Neural cell (in vitro differentiated cells): ENCODE results near the gene TSNAXIP1. TPM values are rescaled to one million over a fixed set of nuclear protein-coding genes. Genes with fewer than 3 reads are reported as not detected.

Experiments
- H2AFZ ChIP-seq: fragments of 200-600, 300-800 bp; sonication (generic), shearing (Covaris generic); 2 replicates; pipeline ENCODE4 v1.6.0; 2014; ENCODE audit warnings: low read depth, mild to moderate bottlenecking, antibody characterized with exemption, low read length, moderate library complexity
- H3F3A ChIP-seq: fragments of 200-600 bp; shearing (Covaris generic); 2 replicates; pipeline ENCODE4 v1.6.1; 2016; ENCODE audit warnings: mild to moderate bottlenecking, moderate library complexity, mixed read lengths, antibody characterized with exemption, low read length; ENCODE audit not compliant: insufficient read depth, poor library complexity, severe bottlenecking
- H3K27ac ChIP-seq: fragments of 200-600, 300-800 bp; sonication (generic), shearing (Covaris generic); 2 replicates; pipeline ENCODE4 v1.5.1; 2014; ENCODE audit warnings: mild to moderate bottlenecking, low read length, moderate library complexity
- H3K27me3 ChIP-seq: fragments of 300-800, 200-600 bp; sonication (generic), shearing (Covaris generic); 2 replicates; pipeline ENCODE4 v1.6.0; 2014; ENCODE audit warnings: mild to moderate bottlenecking, low read depth, low read length, moderate library complexity; ENCODE audit not compliant: insufficient read depth
- H3K36me3 ChIP-seq: fragments of 300-800, 200-600 bp; sonication (generic), shearing (Covaris generic); 2 replicates; pipeline ENCODE4 v1.5.1; 2014; ENCODE audit warnings: mild to moderate bottlenecking, antibody characterized with exemption, low read length, moderate library complexity; ENCODE audit not compliant: insufficient read depth
- H3K4me2 ChIP-seq: fragments of 300-800, 200-600 bp; sonication (generic), shearing (Covaris generic); 2 replicates; pipeline ENCODE4 v1.6.0; 2014; ENCODE audit warnings: mild to moderate bottlenecking, low read length
- H3K4me3 ChIP-seq: fragments of 300-800, 200-600 bp; sonication (generic), shearing (Covaris generic); 2 replicates; pipeline ENCODE4 v1.5.1; 2014; ENCODE audit warnings: mild to moderate bottlenecking, low read length, moderate library complexity
- H3K79me2 ChIP-seq: fragments of 200-600 bp; shearing (Covaris generic); replicated peaks from 2 replicates; pipeline ENCODE4 v1.6.0; 2014; ENCODE audit warnings: mild to moderate bottlenecking, low read length, moderate library complexity; ENCODE audit not compliant: insufficient read depth
- H3K9ac ChIP-seq: fragments of 300-800, 200-600 bp; sonication (generic), shearing (Covaris generic); 2 replicates; pipeline ENCODE4 v1.6.1; 2016; ENCODE audit warnings: mild to moderate bottlenecking, low read length, mixed read lengths
- H3K9me2 ChIP-seq: fragments of 200-600 bp; shearing (Covaris generic); 2 replicates; pipeline ENCODE4 v1.6.1; 2016; ENCODE audit warnings: mild to moderate bottlenecking, low read length, mixed read lengths; ENCODE audit not compliant: insufficient read depth
- H3K9me3 ChIP-seq: fragments of 200-600, 300-800 bp; sonication (generic), shearing (Covaris generic); 2 replicates; pipeline ENCODE4 v1.6.1; 2016; ENCODE audit warnings: mild to moderate bottlenecking, mixed run types, low read length, moderate library complexity, mixed read lengths
- H4K20me1 ChIP-seq: fragments of 200-600 bp; shearing (Covaris generic); 2 replicates; pipeline ENCODE4 v1.6.1; 2016; ENCODE audit warnings: mild to moderate bottlenecking, mixed run types; ENCODE audit not compliant: insufficient read depth
- EP300 ChIP-seq: fragments of 450-650 bp; conservative IDR thresholded peaks from 2 replicates; pipeline ENCODE4 v1.6.1; 2014; ENCODE audit warnings: antibody characterized with exemption, mild to moderate bottlenecking, moderate library complexity; ENCODE audit not compliant: poor library complexity, severe bottlenecking
- EZH2 ChIP-seq: fragments of 200-600, 300-800 bp; shearing (Covaris generic), sonication (generic); IDR thresholded peaks from 2 replicates; pipeline ENCODE4 v1.6.1; 2014; ENCODE audit warnings: antibody characterized with exemption, low read length, borderline replicate concordance, mild to moderate bottlenecking; ENCODE audit not compliant: insufficient read depth, poor library complexity, severe bottlenecking
- MXI1 ChIP-seq: fragments of 450-650 bp; conservative IDR thresholded peaks from 2 replicates; pipeline ENCODE4 v1.6.1; 2014; ENCODE audit warnings: antibody characterized with exemption, mild to moderate bottlenecking; ENCODE audit not compliant: poor library complexity, severe bottlenecking
- POLR2AphosphoS5 ChIP-seq: IDR thresholded peaks from 2 replicates; pipeline ENCODE4 v1.6.1; 2012
- RAD21 ChIP-seq: fragments of 450-650 bp; conservative IDR thresholded peaks from 2 replicates; pipeline ENCODE4 v1.6.1; 2014; ENCODE audit warnings: antibody characterized with exemption, mild to moderate bottlenecking, moderate library complexity
- SMC3 ChIP-seq: fragments of 450-650 bp; conservative IDR thresholded peaks from 2 replicates; pipeline ENCODE4 v1.6.1; 2014; ENCODE audit warnings: antibody characterized with exemption, mild to moderate bottlenecking, moderate library complexity; ENCODE audit not compliant: poor library complexity
- TAF1 ChIP-seq: IDR thresholded peaks from 2 replicates; pipeline ENCODE4 v1.6.1; 2012; ENCODE audit warnings: low read depth
- polyA plus RNA-seq: library from polyadenylated mRNA; depleted of rRNA; stranded (reverse); fragments of >200 nt; gene quantifications from 2 replicates; pipeline ENCODE4 v1.2.3, GENCODE V29; 2014
- TF ChIP-seq, protein P1 (sequence below): fragments of 450-650 bp; IDR thresholded peaks from 2 replicates; pipeline ENCODE4 v1.5.1; 2014; ENCODE audit warnings: antibody characterized with exemption, mild to moderate bottlenecking, moderate library complexity; ENCODE audit not compliant: poor library complexity, severe bottlenecking
- TF ChIP-seq, protein P2 (sequence below): IDR thresholded peaks from 2 replicates; pipeline ENCODE4 v1.6.1; 2012; ENCODE audit warnings: borderline replicate concordance

The TSNAXIP1 gene
- polyA plus RNA-seq, 1 donor from 2014 or later = 31.0 TPM

DNA sequence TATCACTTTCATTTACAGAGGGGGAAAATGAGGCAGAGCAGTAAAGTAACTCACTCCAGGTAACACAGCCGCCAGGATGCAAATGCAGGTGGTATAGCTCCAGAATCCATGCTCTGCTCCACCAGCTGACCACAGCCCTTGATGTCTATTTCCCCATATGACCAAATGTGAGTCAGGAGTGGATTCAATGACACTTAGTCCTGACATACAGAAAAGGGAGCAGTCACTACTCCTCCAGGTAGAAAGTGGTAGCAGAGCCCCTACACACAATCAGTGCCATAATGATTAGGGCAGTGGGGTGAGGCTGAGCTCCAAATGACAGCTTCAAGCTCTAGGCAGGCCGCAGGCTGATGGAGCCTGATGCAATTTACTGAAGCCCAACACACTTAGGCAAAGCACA, 44.3 kb upstream of the TSNAXIP1 start:
- no peak overlapping the region for H3K4me2 ChIP-seq
- H3K27ac ChIP-seq = no peak overlapping the region
- no peaks in the 10 kb centered on the region for H3K9me2 ChIP-seq
- H3K27me3 ChIP-seq = no peaks in the 10 kb centered on the region
- no peaks in the 10 kb centered on the region for H3F3A ChIP-seq
- no peaks in the 10 kb centered on the region for H3K79me2 ChIP-seq
- no peaks in the 10 kb centered on the region for H3K36me3 ChIP-seq
- no peaks in the 10 kb centered on the region for H3K9me3 ChIP-seq
- H3K9ac ChIP-seq = no peak overlapping the region
- H2AFZ ChIP-seq = no peak overlapping the region
- TF ChIP-seq, protein P1, sequence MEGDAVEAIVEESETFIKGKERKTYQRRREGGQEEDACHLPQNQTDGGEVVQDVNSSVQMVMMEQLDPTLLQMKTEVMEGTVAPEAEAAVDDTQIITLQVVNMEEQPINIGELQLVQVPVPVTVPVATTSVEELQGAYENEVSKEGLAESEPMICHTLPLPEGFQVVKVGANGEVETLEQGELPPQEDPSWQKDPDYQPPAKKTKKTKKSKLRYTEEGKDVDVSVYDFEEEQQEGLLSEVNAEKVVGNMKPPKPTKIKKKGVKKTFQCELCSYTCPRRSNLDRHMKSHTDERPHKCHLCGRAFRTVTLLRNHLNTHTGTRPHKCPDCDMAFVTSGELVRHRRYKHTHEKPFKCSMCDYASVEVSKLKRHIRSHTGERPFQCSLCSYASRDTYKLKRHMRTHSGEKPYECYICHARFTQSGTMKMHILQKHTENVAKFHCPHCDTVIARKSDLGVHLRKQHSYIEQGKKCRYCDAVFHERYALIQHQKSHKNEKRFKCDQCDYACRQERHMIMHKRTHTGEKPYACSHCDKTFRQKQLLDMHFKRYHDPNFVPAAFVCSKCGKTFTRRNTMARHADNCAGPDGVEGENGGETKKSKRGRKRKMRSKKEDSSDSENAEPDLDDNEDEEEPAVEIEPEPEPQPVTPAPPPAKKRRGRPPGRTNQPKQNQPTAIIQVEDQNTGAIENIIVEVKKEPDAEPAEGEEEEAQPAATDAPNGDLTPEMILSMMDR = no peak
- TF ChIP-seq POLR2AphosphoS5 (no peak), TAF1 (no peak), MXI1 (no peak)
- no peak overlapping the region for H3K4me3 ChIP-seq
- H4K20me1 ChIP-seq = no peaks in the 10 kb centered on the region

DNA sequence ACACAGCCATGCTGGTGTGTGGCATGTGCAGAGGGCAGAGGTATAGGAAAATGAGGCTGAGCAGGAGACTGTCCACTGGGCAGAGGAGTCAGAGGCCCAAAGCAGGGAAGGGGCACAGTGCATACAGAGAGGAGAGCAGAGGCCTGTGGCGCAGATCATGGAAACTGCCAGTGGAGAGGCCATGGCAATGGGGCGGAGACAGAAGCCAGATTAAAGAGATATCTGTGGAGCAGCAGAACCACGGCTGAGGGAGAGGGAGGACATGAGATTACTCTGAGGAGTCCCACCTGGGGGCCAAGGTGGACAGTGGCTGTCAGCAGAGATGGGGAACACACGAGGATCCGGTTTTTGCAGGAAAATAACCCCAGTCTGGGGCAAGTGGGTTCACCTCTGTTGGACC, 43.6 kb upstream of the TSNAXIP1 start:
- Histone ChIP-seq H2AFZ (no peak overlapping the region), H3K4me3 (no peak overlapping the region), H3K9ac (no peak overlapping the region), H3F3A (no peaks in the 10 kb centered on the region), H3K4me2 (no peak overlapping the region), H3K36me3 (no peaks in the 10 kb centered on the region), H3K27me3 (no peaks in the 10 kb centered on the region), H3K27ac (no peak overlapping the region), H4K20me1 (no peaks in the 10 kb centered on the region), H3K79me2 (no peaks in the 10 kb centered on the region), H3K9me3 (no peaks in the 10 kb centered on the region), H3K9me2 (no peaks in the 10 kb centered on the region)
- no peak for TF ChIP-seq MXI1
- no peak for TF ChIP-seq EP300
- TF ChIP-seq POLR2AphosphoS5 = no peak
- TF ChIP-seq EZH2 = no peak
- no peak for TF ChIP-seq TAF1
- TF ChIP-seq RAD21 = no peak
- no peak for TF ChIP-seq SMC3

DNA sequence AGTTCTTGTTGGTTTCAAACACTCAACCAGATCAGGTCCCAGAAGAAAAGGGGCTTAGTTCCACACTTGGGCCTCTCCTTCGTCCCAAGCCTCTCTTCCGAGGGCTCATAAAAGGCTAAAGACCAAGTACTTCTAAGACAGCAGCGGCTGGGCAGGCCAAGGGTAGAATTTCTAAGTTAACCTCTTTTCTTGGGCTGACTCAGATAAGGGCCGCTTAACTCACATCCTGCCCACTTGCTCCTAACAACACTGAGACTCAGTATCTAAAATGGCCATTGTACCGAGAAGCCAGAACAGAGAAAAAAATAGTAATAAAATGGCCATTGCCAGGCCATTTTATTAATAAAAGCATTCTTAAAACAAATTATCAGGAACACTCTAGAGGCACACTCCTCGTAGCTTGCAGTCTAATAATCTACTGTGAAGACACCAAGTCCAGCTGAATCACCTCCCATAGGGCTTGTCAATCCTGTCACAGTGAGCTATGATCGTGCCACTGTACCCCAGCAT, 42.5 kb upstream of the TSNAXIP1 start:
- no peaks in the 10 kb centered on the region for H3K36me3 ChIP-seq
- no peak overlapping the region for H3K27ac ChIP-seq
- H3K4me3 ChIP-seq = no peak overlapping the region
- TF ChIP-seq SMC3 (no peak), POLR2AphosphoS5 (no peak), RAD21 (no peak), EP300 (no peak), EZH2 (no peak), TAF1 (no peak)
- TF ChIP-seq, protein P2, sequence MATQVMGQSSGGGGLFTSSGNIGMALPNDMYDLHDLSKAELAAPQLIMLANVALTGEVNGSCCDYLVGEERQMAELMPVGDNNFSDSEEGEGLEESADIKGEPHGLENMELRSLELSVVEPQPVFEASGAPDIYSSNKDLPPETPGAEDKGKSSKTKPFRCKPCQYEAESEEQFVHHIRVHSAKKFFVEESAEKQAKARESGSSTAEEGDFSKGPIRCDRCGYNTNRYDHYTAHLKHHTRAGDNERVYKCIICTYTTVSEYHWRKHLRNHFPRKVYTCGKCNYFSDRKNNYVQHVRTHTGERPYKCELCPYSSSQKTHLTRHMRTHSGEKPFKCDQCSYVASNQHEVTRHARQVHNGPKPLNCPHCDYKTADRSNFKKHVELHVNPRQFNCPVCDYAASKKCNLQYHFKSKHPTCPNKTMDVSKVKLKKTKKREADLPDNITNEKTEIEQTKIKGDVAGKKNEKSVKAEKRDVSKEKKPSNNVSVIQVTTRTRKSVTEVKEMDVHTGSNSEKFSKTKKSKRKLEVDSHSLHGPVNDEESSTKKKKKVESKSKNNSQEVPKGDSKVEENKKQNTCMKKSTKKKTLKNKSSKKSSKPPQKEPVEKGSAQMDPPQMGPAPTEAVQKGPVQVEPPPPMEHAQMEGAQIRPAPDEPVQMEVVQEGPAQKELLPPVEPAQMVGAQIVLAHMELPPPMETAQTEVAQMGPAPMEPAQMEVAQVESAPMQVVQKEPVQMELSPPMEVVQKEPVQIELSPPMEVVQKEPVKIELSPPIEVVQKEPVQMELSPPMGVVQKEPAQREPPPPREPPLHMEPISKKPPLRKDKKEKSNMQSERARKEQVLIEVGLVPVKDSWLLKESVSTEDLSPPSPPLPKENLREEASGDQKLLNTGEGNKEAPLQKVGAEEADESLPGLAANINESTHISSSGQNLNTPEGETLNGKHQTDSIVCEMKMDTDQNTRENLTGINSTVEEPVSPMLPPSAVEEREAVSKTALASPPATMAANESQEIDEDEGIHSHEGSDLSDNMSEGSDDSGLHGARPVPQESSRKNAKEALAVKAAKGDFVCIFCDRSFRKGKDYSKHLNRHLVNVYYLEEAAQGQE = no peak
- no peaks in the 10 kb centered on the region for H3K9me2 ChIP-seq
- no peak overlapping the region for H2AFZ ChIP-seq
- H3K4me2 ChIP-seq = no peak overlapping the region
- H3K79me2 ChIP-seq = no peaks in the 10 kb centered on the region
- H3F3A ChIP-seq = no peaks in the 10 kb centered on the region
- no peak overlapping the region for H3K9ac ChIP-seq
- no peaks in the 10 kb centered on the region for H3K27me3 ChIP-seq
- H3K9me3 ChIP-seq = no peaks in the 10 kb centered on the region
- no peaks in the 10 kb centered on the region for H4K20me1 ChIP-seq
